ENCODE measurements around the gene APOL3. TPM values are rescaled to one million over a fixed set of nuclear protein-coding genes. Genes with fewer than 3 reads are reported as not detected.

Gene APOL3
- total RNA-seq, 1 experiment from 2014 or later, result not detected

- no peak overlapping the region for H3K23ac ChIP-seq (ENCODE audit: insufficient read length, low read depth, low read length)
- TF ChIP-seq CTCF (conservative IDR thresholded peaks at IDR 0.05), result no peak
- peaks cover 5 to 6% of the 10 kb centered on the region in 2 experiments; a peak in 4 of 5 replicates for H3K9me3 Mint-ChIP-seq
- no peak overlapping the region for H2BK12ac ChIP-seq (ENCODE audit: insufficient read length, low read depth, low read length)
- no peaks in the 10 kb centered on the region for H4K20me1 ChIP-seq (ENCODE audit: control insufficient read depth, insufficient read depth, insufficient read length)
- no peak overlapping the region for H3K14ac ChIP-seq (ENCODE audit: insufficient read depth, low read length)
- peaks cover 2% of the 10 kb centered on the region; the same call in 1 of the 2 replicates for H3K27me3 Mint-ChIP-seq (ENCODE audit: low read depth)
- WGBS (ENCODE audit: extremely low coverage, insufficient read length, low lambda C conversion rate), result no CpG with 5 or more reads among the region's 2 CpGs
- H3K4me2 ChIP-seq (ENCODE audit: insufficient read depth, insufficient read length, low read length), result no peak overlapping the region
- no peak overlapping the region for H3K4me3 Mint-ChIP-seq
- no peak overlapping the region for H3T11ph ChIP-seq (ENCODE audit: low read length)
- no peak overlapping the region for H3K27ac Mint-ChIP-seq
- H3K9ac ChIP-seq (ENCODE audit: extremely low read depth, insufficient read length, low read length), result no peak overlapping the region
- no peaks in the 10 kb centered on the region for H3K23me2 ChIP-seq (ENCODE audit: insufficient read length, low read depth, low read length, poor library complexity, severe bottlenecking)
- H3K9me3 ChIP-seq (ENCODE audit: control insufficient read depth, low read depth, low read length), result no peaks in the 10 kb centered on the region
- no peak overlapping the region for H2BK120ac ChIP-seq (ENCODE audit: low read depth, low read length, poor library complexity, severe bottlenecking)
- no peak overlapping the region for H3K4ac ChIP-seq (ENCODE audit: low read depth, low read length)
- no peak overlapping the region for H2BK5ac ChIP-seq (ENCODE audit: insufficient read length, low read length)
- H4K5ac ChIP-seq (ENCODE audit: insufficient read length, low read depth, low read length), result no peak overlapping the region
- H3K56ac ChIP-seq (ENCODE audit: insufficient read length, low read depth, low read length), result no peak overlapping the region
- H3K36me3 Mint-ChIP-seq (ENCODE audit: insufficient read depth in 1 of 3, low read depth in 3 of 3), result peaks cover 2 to 8% (median 5%) of the 10 kb centered on the region in 3 experiments; a peak in 4 of 7 replicates
- no peaks in the 10 kb centered on the region for H3K79me1 ChIP-seq (ENCODE audit: insufficient read depth, low read depth, low read length, poor library complexity, severe bottlenecking)
- no peak overlapping the region for H3K27ac ChIP-seq (ENCODE audit: insufficient read length, low read depth, low read length)
- DNase-seq, result no peak
- no peak overlapping the region for H2BK15ac ChIP-seq (ENCODE audit: low read depth, low read length)
- peaks cover 52 to 59% of the 10 kb centered on the region in 2 experiments for H3K4me1 Mint-ChIP-seq
- H3K27me3 ChIP-seq (ENCODE audit: insufficient read depth, low read length), result no peaks in the 10 kb centered on the region
- no peaks in the 10 kb centered on the region for H3K79me2 ChIP-seq (ENCODE audit: insufficient read depth, low read length)
- peaks cover 4% of the 10 kb centered on the region; the same call in 1 of the 2 replicates for H3K4me1 ChIP-seq (ENCODE audit: insufficient read depth, low read length)
- no peak overlapping the region for H2AK5ac ChIP-seq (ENCODE audit: insufficient read length, low read length)
- no peak overlapping the region for H2AFZ ChIP-seq (ENCODE audit: low read length)
- no peak overlapping the region for H4K91ac ChIP-seq (ENCODE audit: insufficient read length, low read depth, low read length)
- H3K18ac ChIP-seq (ENCODE audit: insufficient read length, low read depth, low read length), result no peak overlapping the region
- H2BK20ac ChIP-seq (ENCODE audit: low read depth, low read length, poor library complexity, severe bottlenecking), result no peak overlapping the region
- H4K8ac ChIP-seq (replicated peaks; ENCODE audit: insufficient read length, low read depth, low read length), result no peak overlapping the region
Observed at GRCh38 chr22:36194385-36194784, 33.8 kb upstream of the APOL3 start.
